Fibroblast of skin of left quadriceps (primary cell): ENCODE results near the gene KCNJ6.
"Not testable (repeated sequence)": the region's sequence is repeated elsewhere in the genome, so short reads cannot be mapped to it uniquely, and the experiment has no call there.

Experiments
- DNase-seq, 2 experiments: peaks; one replicate each; pipeline ENCODE4 v3.0.0-alpha.2; 2013; ENCODE audit warnings: low read depth in 2 of 2

Gene KCNJ6

GRCh38 chr21:37916310-37917051 lies at the start of gene KCNJ6:
KCNJ6 (minus strand) TSS chr21:37916457; CDS start chr21:37840682, 75,775 bp downstream.
- peak in 1 of 2 experiments; percentile 22 for DNase-seq

- no peak for DNase-seq
Measured at GRCh38 chr21:37965088-37965805, 49.0 kb upstream of the KCNJ6 start.

- DNase-seq, result no peak
Measured at GRCh38 chr21:37958537-37958936, 42.3 kb upstream of the KCNJ6 start.

GRCh38 chr21:37956772-37957171 lies 40.5 kb upstream of the KCNJ6 start:
- no peak for DNase-seq

- DNase-seq, result no peak
Measured at GRCh38 chr21:37945036-37945435, 28.8 kb upstream of the KCNJ6 start.

- DNase-seq, result no peak
Measured at GRCh38 chr21:37944496-37944895, 28.2 kb upstream of the KCNJ6 start.

- DNase-seq, result no peak
Measured at GRCh38 chr21:37940691-37941090, 24.4 kb upstream of the KCNJ6 start.

GRCh38 chr21:37939838-37940237 lies 23.6 kb upstream of the KCNJ6 start:
- DNase-seq, result no peak

GRCh38 chr21:37939251-37939650 lies 23.0 kb upstream of the KCNJ6 start:
- no peak for DNase-seq

- no peak for DNase-seq
Measured at GRCh38 chr21:37937668-37938067, 21.4 kb upstream of the KCNJ6 start.

- no peak for DNase-seq
Measured at GRCh38 chr21:37936010-37936785, 19.9 kb upstream of the KCNJ6 start.

- DNase-seq, result no peak
Measured at GRCh38 chr21:37932936-37933335, 16.7 kb upstream of the KCNJ6 start.

GRCh38 chr21:37927711-37928110 lies 11.5 kb upstream of the KCNJ6 start:
- no peak for DNase-seq

GRCh38 chr21:37921091-37921490 lies 4.8 kb upstream of the KCNJ6 start:
- no peak for DNase-seq

- DNase-seq, result not testable (repeated sequence)
Measured at GRCh38 chr21:37920302-37920701, 4.0 kb upstream of the KCNJ6 start.

GRCh38 chr21:37917612-37918011 lies 1.4 kb upstream of the KCNJ6 start:
- peak; percentile 20 to 31 for DNase-seq

- no peak for DNase-seq
Measured at GRCh38 chr21:37915941-37916309, 332 bp downstream of the KCNJ6 start.

- peak in 1 of 2 experiments; percentile 13 for DNase-seq
Measured at GRCh38 chr21:37915497-37915911, 753 bp downstream of the KCNJ6 start.

GRCh38 chr21:37912616-37913015 lies 3.6 kb downstream of the KCNJ6 start:
- no peak for DNase-seq

- no peak for DNase-seq
Measured at GRCh38 chr21:37909936-37910335, 6.3 kb downstream of the KCNJ6 start.

- DNase-seq, result no peak
Measured at GRCh38 chr21:37908691-37909090, 7.6 kb downstream of the KCNJ6 start.

- DNase-seq, result no peak
Measured at GRCh38 chr21:37907076-37907475, 9.2 kb downstream of the KCNJ6 start.
